SU-DHL-6 (cell line): ENCODE data around the gene SP3.

Experiments used
- H2AFZ ChIP-seq: fragments of 200-600 bp; sonication (generic); 2 replicates; pipeline ENCODE4 v1.6.1; 2014; ENCODE audit warnings: low read depth, mild to moderate bottlenecking, moderate library complexity, mixed read lengths, antibody characterized with exemption, low read length; ENCODE audit not compliant: severe bottlenecking
- H3F3A ChIP-seq: fragments of 200-600 bp; shearing (Covaris generic); 2 replicates; pipeline ENCODE4 v1.6.0; 2016; ENCODE audit warnings: antibody characterized with exemption, mild to moderate bottlenecking; ENCODE audit not compliant: insufficient read depth
- H3K27ac ChIP-seq: fragments of 200-600 bp; sonication (generic); 2 replicates; pipeline ENCODE4 v1.5.1; 2016; ENCODE audit warnings: low read depth, mild to moderate bottlenecking, low read length, moderate library complexity, mixed read lengths
- H3K27me3 ChIP-seq: fragments of 200-600 bp; sonication (generic), shearing (Covaris generic); 2 replicates; pipeline ENCODE4 v1.6.0; 2014; ENCODE audit warnings: mild to moderate bottlenecking, low read length
- H3K36me3 ChIP-seq: fragments of 200-600 bp; sonication (generic); 2 replicates; pipeline ENCODE4 v1.6.1; 2014; ENCODE audit warnings: mild to moderate bottlenecking, low read length, mixed read lengths
- H3K4me2 ChIP-seq: fragments of 300-600, 200-600 bp; shearing (Covaris generic), sonication (generic); 2 replicates; pipeline ENCODE4 v1.6.0; 2014; ENCODE audit warnings: low read length, low read depth, mild to moderate bottlenecking; ENCODE audit not compliant: poor library complexity, severe bottlenecking
- H3K4me3 ChIP-seq: fragments of 200-600 bp; sonication (generic); 2 replicates; pipeline ENCODE4 v1.5.1; 2014; ENCODE audit warnings: antibody characterized with exemption, low read length, mild to moderate bottlenecking, mixed read lengths; ENCODE audit not compliant: insufficient read depth, poor library complexity, severe bottlenecking
- H3K79me2 ChIP-seq: fragments of 200-600 bp; sonication (generic); 2 replicates; pipeline ENCODE4 v1.6.1; 2014; ENCODE audit warnings: mild to moderate bottlenecking, low read length, moderate library complexity; ENCODE audit not compliant: insufficient read depth
- H3K9ac ChIP-seq: fragments of 200-600 bp; sonication (generic); 2 replicates; pipeline ENCODE4 v1.7.0; 2014; ENCODE audit warnings: mild to moderate bottlenecking, low read length
- H3K9me2 ChIP-seq: fragments of 200-600 bp; sonication (generic); replicated peaks from 2 replicates; pipeline ENCODE4 v1.6.1; 2014; ENCODE audit warnings: low read length; ENCODE audit not compliant: insufficient read depth
- H3K9me3 ChIP-seq: fragments of 200-600 bp; sonication (generic); 2 replicates; pipeline ENCODE4 v1.6.1; 2014; ENCODE audit warnings: low read length, mixed read lengths; ENCODE audit not compliant: insufficient read depth
- H4K20me1 ChIP-seq: fragments of 200-600 bp; sonication (generic); 2 replicates; pipeline ENCODE4 v1.6.1; 2014; ENCODE audit warnings: low read depth, mild to moderate bottlenecking, antibody characterized with exemption, low read length, moderate library complexity, mixed read lengths
- CTCF ChIP-seq: fragments of 200-600 bp; sonication (generic); IDR thresholded peaks from one replicate; pipeline ENCODE4 v1.5.1; 2017; ENCODE audit warnings: antibody characterized with exemption, mild to moderate bottlenecking, low read length, moderate library complexity; ENCODE audit not compliant: insufficient read depth, poor library complexity, severe bottlenecking
- EZH2phosphoT487 ChIP-seq: fragments of 200-600 bp; sonication (generic), shearing (Covaris generic); conservative IDR thresholded peaks from 2 replicates; pipeline ENCODE4 v1.6.1; 2018; ENCODE audit warnings: mild to moderate bottlenecking, antibody characterized with exemption, low read length, moderate library complexity, mixed read lengths

Gene SP3

GRCh38 chr2:173982918-173983317 lies 17.7 kb upstream of the SP3 start:
- Histone ChIP-seq H2AFZ (no peak overlapping the region), H3K27ac (no peak overlapping the region), H3K9me3 (no peaks in the 10 kb centered on the region), H3K4me2 (no peak overlapping the region), H3K27me3 (no peaks in the 10 kb centered on the region), H3K36me3 (no peaks in the 10 kb centered on the region), H4K20me1 (no peaks in the 10 kb centered on the region), H3K4me3 (no peak overlapping the region), H3K9ac (no peak overlapping the region), H3F3A (no peaks in the 10 kb centered on the region), H3K9me2 (no peaks in the 10 kb centered on the region), H3K79me2 (no peaks in the 10 kb centered on the region)
- TF ChIP-seq CTCF, result no peak
- no peak for TF ChIP-seq EZH2phosphoT487

GRCh38 chr2:173982182-173982714 lies 17.1 kb upstream of the SP3 start:
- no peak overlapping the region for H3K4me2 ChIP-seq
- TF ChIP-seq CTCF (no peak), EZH2phosphoT487 (no peak)
- no peak overlapping the region for H3K27ac ChIP-seq
- H3K36me3 ChIP-seq, result no peaks in the 10 kb centered on the region
- H2AFZ ChIP-seq, result no peak overlapping the region
- no peaks in the 10 kb centered on the region for H3K9me2 ChIP-seq
- H3F3A ChIP-seq, result no peaks in the 10 kb centered on the region
- H3K9me3 ChIP-seq, result no peaks in the 10 kb centered on the region
- H3K4me3 ChIP-seq, result no peak overlapping the region
- no peaks in the 10 kb centered on the region for H3K27me3 ChIP-seq
- H4K20me1 ChIP-seq, result no peaks in the 10 kb centered on the region
- H3K79me2 ChIP-seq, result no peaks in the 10 kb centered on the region
- H3K9ac ChIP-seq, result no peak overlapping the region

DNA sequence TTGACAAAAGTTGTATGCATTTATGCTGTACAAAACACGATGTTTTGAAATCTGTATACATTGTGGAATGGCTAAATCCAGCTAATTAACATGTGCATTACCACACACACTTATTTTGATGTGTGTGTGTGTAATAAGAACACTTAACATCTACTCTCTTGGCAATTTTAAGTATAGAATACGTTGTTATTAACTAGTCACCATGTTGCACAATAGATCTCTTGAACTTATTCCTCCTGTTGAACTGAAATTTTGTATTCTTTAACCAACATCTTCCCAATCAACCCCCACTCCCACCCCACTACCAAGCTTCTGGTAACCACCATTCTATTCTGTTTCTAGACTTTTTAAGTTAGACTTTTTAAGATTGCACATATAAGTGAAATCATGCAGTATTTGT lies 16.3 kb upstream of the SP3 start:
- Histone ChIP-seq H3K9ac (no peak overlapping the region), H3K79me2 (no peaks in the 10 kb centered on the region), H3K9me3 (no peaks in the 10 kb centered on the region), H4K20me1 (no peaks in the 10 kb centered on the region), H3K9me2 (no peaks in the 10 kb centered on the region), H3K27me3 (no peaks in the 10 kb centered on the region), H3K27ac (no peak overlapping the region), H3K36me3 (no peaks in the 10 kb centered on the region), H2AFZ (no peak overlapping the region), H3K4me2 (no peak overlapping the region), H3K4me3 (no peak overlapping the region), H3F3A (no peaks in the 10 kb centered on the region)
- TF ChIP-seq EZH2phosphoT487 (no peak), CTCF (no peak)
